Left lung (tissue), 10 donors: Measurements from ENCODE around the gene TBL2. TPM values are rescaled to one million over a fixed set of nuclear protein-coding genes. Genes with fewer than 3 reads are reported as not detected.
A peak's percentile ranks its signal among the peaks of the same experiment; 100 is the strongest.
"Not testable (repeated sequence)": the region's sequence is repeated elsewhere in the genome, so short reads cannot be mapped to it uniquely, and the experiment has no call there.

Experiments
- ATAC-seq: fragments of 200-7000 bp; cut with Tn5 transposase; one replicate; pipeline ENCODE4 v1.9.1; 2020; ENCODE audit warnings: moderate library complexity
- DNase-seq, 4 donors: peaks; one replicate each; pipeline ENCODE4 v3.0.0-alpha.2; 2013 to 2020
- H3K27ac ChIP-seq, 2 donors: fragments of 200-600 bp; sonication (generic) in 1 of 2; one replicate each; pipeline versions ENCODE4 v1.5.0 to v1.8.0; 2020 to 2021
- H3K27me3 ChIP-seq, 2 donors: fragments of 200-600 bp; sonication (generic) in 1 of 2; one replicate each; pipeline versions ENCODE4 v1.5.0 to v1.8.0; 2020 to 2021
- H3K36me3 ChIP-seq, 2 donors: fragments of 200-600 bp; sonication (generic) in 1 of 2; one replicate each; pipeline versions ENCODE4 v1.5.0 to v1.8.0; 2020 to 2021
- H3K4me1 ChIP-seq, 2 donors: fragments of 200-600 bp; one replicate each; pipeline ENCODE4 v1.8.0; 2021
- H3K4me3 ChIP-seq, 2 donors: fragments of 200-600 bp; sonication (generic) in 1 of 2; one replicate each; pipeline versions ENCODE4 v1.5.0 to v1.8.0; 2020 to 2021; ENCODE audit warnings: mild to moderate bottlenecking in 1 of 2
- H3K9me3 ChIP-seq, 2 donors: fragments of 200-600 bp; sonication (generic) in 1 of 2; one replicate each; pipeline versions ENCODE4 v1.5.0 to v1.8.0; 2020 to 2021
- CTCF ChIP-seq, 2 donors: fragments of 200-600 bp; sonication (generic) in 1 of 2; IDR thresholded peaks; one replicate each; pipeline versions ENCODE4 v1.5.0 to v1.8.0; 2021; ENCODE audit warnings: antibody characterized with exemption in 2 of 2
- intact Hi-C, 2 donors: fragments of 100-400 bp; cut with DNase I; formaldehyde crosslinking; loops; one replicate each; pipeline versions ENCODE4 v1.11.2 to v1.14.2; 2022
- polyA plus RNA-seq, 6 donors: library from polyadenylated mRNA; unstranded; fragments of 120-200 nt; gene quantifications; one replicate each; pipeline ENCODE4 v1.2.1, GENCODE V29; 2013; ENCODE audit not compliant: insufficient read length in 6 of 6
- total RNA-seq, 2 donors: library from RNA; stranded (reverse); fragmentation: NEBNext Ultra II Directional; extraction: Animal tissue kit (Norgen Biotek cat#: 25700); gene quantifications; one replicate each; pipeline ENCODE4 v1.2.1, GENCODE V29; 2021
- donor health status: DM: no; HTN: yes; CAD: no.
- donor health status: DM: no; HTN: no; CAD: no.

The TBL2 gene
- total and polyA plus RNA-seq, 8 donors: 29.9 to 41.0 (median 39.2) TPM

GRCh38 chr7:73582664-73583202 lies 4.4 kb upstream of the TBL2 start:
- Histone ChIP-seq H3K4me3 (no peak overlapping the region), H3K36me3 (no peaks in the 10 kb centered on the region), H3K27ac (peak overlapping the region in 1 of 2 donors; percentile 92), H3K27me3 (no peaks in the 10 kb centered on the region), H3K4me1 (peaks cover 0 to 67% of the 10 kb centered on the region in 2 donors), H3K9me3 (no peaks in the 10 kb centered on the region)
- no peak for ATAC-seq
- intact Hi-C loops: no loop called here
- no peak for DNase-seq
- no peak for TF ChIP-seq CTCF (IDR thresholded peaks at IDR 0.05)

- H3K27me3 ChIP-seq, intact Hi-C loops, H3K36me3 ChIP-seq, H3K4me3 ChIP-seq, DNase-seq, ATAC-seq, H3K9me3 ChIP-seq: not testable (repeated sequence)
- H3K4me1 ChIP-seq: peaks cover 7 to 71% of the 10 kb centered on the region in 2 donors
- peak overlapping the region in 1 of 2 donors; percentile 92 for H3K27ac ChIP-seq
Measured at GRCh38 chr7:73581006-73581405, 2.6 kb upstream of the TBL2 start.

GRCh38 chr7:73577627-73578341 lies 595 bp downstream of the TBL2 start:
- peak in 2 of 4 donors; percentile 54 to 85 for DNase-seq
- ATAC-seq: peak; percentile 8
- intact Hi-C loops: no loop called here

DNA sequence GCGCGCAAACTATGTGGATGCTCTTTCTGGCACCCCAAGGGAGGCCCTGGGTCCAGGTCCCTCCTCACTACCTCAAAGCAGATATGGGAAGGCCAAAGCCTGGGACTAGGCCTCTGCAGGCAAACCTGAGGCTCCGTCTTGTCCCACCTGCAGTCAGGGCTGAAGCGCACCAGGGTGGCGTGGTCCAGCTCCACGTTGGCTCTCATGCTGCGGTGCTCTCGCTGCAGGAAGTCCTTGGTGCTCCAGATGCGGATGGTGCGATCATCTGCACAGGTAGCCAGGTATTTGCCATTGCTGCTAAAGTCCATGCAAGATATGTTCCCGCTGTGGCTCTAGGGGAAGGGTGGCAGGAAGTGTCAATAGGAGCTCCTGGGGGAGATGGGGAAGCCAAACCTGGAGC lies 4.6 kb downstream of the TBL2 start:
- no peak for TF ChIP-seq CTCF (IDR thresholded peaks at IDR 0.05)
- peaks cover 0 to 70% of the 10 kb centered on the region in 2 donors for H3K36me3 ChIP-seq
- no peak overlapping the region for H3K4me3 ChIP-seq
- H3K9me3 ChIP-seq: no peaks in the 10 kb centered on the region
- H3K27ac ChIP-seq: no peak overlapping the region
- DNase-seq (no peak), ATAC-seq (no peak)
- intact Hi-C loops: no loop called here
- no peaks in the 10 kb centered on the region for H3K27me3 ChIP-seq
- peaks cover 7 to 22% of the 10 kb centered on the region in 2 donors for H3K4me1 ChIP-seq

More at GRCh38 chr7:73577627-73578341, 595 bp downstream of the TBL2 start:
- peaks cover 7 to 58% of the 10 kb centered on the region in 2 donors for H3K4me1 ChIP-seq
- H3K36me3 ChIP-seq: peaks cover 0 to 30% of the 10 kb centered on the region in 2 donors
- H3K27ac ChIP-seq: peak overlapping the region; percentile 87 to 91
- no peak for TF ChIP-seq CTCF (IDR thresholded peaks at IDR 0.05)
- H3K9me3 ChIP-seq: no peaks in the 10 kb centered on the region
- H3K27me3 ChIP-seq: no peaks in the 10 kb centered on the region
- H3K4me3 ChIP-seq: peak overlapping the region; percentile 77 to 95

- H3K4me1 ChIP-seq: peaks cover 7 to 22% of the 10 kb centered on the region in 2 donors
- H3K36me3 ChIP-seq: peaks cover 0 to 75% of the 10 kb centered on the region in 2 donors
- no peaks in the 10 kb centered on the region for H3K27me3 ChIP-seq
- DNase-seq: no peak
- no peak for ATAC-seq
- H3K9me3 ChIP-seq: no peaks in the 10 kb centered on the region
- H3K27ac ChIP-seq: no peak overlapping the region
- no peak overlapping the region for H3K4me3 ChIP-seq
- TF ChIP-seq CTCF (IDR thresholded peaks at IDR 0.05): no peak
- intact Hi-C loops: no loop called here
Measured at GRCh38 chr7:73573276-73573675, 5.1 kb downstream of the TBL2 start.
